HG02970 (cell line): ENCODE results near the gene PCCA.

Experiments used
- ATAC-seq: cut with Tn5 transposase; IDR thresholded peaks from one replicate; pipeline ENCODE4 v1.9.1; 2021; ENCODE audit warnings: mild to moderate bottlenecking, moderate library complexity, moderate number of reproducible peaks; ENCODE audit not compliant: unreplicated experiment, low FRiP score

Gene PCCA

DNA sequence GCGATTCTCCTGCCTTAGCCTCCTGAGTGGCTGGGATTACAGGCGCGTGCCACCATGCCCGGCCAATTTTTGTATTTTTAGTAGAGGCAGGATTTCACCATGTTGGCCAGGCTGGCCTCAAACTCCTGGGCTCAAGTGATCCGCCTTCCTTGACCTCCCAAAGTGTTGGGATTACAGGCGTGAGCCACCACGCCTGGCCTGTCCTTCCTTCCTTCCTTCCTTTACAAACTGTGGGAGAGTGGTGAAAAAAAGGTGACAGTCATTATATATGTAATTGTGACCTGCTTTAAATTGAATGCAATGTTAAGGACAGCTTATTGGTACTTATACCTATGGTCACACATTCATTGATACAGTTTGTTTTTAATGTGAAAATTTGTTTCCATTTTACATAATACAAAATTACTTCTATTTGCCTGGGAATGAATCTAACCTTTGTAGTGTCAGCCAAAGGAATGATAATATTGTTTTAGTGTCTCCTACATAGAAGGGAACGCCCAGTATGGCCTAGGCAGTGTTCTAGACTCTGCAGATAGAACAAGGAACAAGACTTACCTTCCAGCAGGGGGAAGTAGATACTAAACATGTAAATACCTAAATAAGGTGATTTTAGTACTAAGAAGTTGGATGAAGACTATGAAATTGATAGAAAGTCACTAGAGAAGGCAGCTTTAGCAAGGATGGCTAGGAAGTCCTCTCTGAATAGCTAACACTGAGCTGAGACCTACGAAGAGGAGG, 353.4 kb downstream of the PCCA start:
- ATAC-seq: no peak

DNA sequence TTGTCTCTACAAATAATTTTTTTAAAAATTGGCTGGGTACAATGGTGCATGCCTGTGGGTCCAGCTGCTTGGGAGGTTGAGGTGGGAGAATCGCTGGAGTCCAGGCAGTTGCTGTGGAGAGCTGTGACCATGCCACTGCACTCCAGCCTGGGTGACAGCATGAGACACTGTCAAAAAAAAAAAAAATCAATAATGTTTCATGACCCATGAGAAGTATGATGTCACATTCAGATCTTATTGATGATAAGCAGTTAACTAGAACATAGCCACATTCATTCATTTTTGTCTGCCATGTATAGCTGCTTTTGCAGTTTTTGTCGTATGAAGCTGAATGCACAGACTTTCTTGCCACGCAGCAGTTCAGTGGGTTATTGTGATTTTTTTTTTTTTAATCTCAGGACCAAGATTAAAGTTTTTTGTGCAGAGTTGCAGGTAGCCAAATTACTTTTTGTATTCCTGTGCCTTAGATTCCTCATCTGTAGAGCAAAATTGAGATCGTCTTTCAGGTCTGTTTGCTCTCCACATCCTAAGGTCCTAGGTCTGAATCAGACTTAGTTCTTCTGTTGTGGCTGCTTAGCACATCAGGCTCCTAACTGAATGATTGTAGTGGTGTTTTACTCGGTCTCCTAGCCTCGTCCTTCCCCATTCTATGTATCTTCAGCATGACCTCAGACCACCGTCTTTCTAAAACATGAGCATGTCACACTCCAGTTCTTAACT, 354.5 kb downstream of the PCCA start:
- no peak for ATAC-seq

DNA sequence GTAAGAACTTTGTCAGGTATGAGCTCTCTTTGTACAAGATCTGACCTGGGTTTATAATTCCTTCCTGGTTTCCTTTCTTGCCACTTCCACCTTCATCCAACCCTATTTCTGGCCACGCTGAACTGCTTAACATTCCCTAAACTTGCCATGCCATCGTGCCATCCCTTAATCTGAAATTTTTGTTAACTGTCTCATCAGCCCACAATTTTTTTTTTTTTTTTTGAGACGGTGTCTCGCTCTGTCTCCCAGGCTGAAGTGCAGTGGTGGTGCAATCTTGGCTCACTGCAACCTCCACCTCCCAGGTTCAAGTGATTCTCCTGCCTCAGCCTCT, 355.1 kb downstream of the PCCA start:
- no peak for ATAC-seq

DNA sequence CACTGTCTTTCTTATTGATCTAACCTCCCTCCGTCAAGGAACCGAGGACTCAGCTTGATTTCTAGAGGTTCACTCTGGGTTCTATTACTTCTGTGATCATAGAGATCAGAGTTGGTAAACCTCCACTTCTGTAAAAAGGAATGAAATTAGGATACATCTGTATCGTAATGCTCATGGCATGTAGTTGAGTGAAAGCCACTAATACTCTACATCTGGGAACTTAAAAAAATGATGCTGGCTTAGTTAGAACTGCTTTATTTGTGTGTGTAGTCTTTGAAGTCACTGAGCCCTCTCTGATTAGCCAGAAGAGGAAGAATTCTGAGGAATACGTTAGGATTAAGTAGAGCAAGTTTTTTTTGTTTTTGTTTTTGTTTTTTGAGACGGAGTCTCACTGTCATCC, 358.9 kb downstream of the PCCA start:
- no peak for ATAC-seq

DNA sequence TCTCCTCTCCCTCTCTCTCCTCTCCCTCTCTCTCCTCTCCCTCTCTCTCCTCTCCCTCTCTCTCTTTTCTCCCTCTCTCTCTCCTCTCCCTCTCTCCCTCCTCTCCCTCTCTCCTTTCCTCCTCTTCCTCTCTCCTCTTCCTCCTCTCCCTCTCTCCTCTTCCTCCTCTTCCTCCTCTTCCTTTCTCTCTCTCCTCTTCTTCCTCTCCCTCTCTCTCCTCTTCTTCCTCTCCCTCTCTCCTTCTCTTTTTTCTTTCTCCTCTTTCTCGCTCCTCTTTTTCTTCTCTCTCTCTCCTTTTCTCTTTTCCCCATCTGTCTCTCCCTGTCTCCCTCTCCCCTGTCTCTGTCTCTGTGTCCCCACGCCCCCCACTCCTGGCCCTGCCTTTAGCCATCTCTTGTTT, 363.0 kb downstream of the PCCA start:
- no peak for ATAC-seq

DNA sequence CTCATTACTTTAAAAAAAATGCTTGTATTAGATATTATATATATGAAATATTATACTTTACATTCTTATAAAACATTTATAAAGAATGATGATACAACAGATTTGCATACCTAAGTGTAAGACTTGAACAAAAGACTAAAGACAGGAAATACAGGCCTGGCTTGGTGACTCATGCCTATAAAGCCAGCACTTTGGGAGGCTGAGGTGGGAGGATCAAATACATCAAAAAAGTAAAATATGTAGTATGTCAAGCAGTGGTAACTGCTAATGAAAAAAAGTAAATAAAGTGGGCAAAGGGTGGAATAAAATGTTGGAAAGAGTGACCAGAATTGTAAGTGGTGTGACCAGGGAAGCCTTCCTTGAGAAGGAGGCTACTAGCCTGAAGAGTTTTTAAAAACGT, 366.0 kb downstream of the PCCA start:
- ATAC-seq: no peak

DNA sequence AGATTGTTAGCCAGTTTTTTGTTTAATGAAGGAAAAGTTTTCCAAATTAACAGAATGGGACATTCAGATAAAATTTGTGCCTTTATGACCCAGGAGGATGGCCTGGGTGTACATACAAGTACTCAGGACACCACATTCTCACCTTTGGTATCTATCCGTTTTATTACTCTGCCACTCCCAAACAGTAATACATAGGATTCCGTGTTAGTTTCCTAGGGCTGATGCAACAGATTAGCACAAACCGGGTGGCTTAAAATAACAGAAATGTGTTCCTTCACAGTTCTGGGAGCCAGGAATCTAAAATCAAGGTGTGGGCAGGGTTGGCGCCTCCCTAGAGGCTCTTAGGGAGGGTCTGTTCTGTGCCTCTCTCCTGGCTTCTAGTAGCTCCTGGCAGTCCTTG, 369.8 kb downstream of the PCCA start:
- ATAC-seq: no peak

DNA sequence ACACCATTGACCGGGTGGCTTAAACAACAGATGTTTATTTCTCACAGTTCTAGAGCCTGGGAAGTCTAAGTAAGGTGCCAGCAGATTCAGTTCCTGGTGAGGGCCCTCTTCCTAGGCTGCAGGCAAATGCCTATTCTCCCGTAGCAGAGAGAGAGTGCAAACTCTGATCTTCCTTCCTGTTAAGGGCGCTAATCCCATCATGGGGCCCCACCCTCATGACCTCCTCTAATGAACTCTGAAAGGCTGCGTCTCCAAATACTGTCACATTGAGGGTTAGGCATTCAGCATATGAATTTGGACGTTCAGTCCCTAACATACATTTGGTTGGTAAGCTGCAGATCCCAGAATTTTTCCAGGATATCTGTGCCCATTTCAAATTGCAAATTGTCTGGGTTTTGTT, 370.9 kb downstream of the PCCA start:
- no peak for ATAC-seq

DNA sequence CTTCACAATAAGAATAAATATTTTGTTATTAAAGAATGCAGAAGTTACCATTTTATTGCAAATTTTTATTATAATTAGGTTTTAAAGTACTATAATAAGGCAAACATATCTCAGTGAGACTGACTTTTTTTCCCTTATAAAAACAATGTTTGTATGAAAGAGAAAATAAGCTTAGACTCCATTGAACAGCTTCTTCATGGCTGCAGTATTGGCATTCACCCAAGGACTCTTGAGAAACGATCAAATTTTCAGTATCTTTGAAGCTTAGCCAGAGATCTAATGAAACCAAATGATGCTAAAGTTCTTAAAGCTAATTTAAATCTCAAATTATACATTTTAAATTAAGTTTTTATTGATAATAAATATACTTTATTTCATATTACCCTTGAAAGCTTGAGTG, 371.4 kb downstream of the PCCA start:
- no peak for ATAC-seq

DNA sequence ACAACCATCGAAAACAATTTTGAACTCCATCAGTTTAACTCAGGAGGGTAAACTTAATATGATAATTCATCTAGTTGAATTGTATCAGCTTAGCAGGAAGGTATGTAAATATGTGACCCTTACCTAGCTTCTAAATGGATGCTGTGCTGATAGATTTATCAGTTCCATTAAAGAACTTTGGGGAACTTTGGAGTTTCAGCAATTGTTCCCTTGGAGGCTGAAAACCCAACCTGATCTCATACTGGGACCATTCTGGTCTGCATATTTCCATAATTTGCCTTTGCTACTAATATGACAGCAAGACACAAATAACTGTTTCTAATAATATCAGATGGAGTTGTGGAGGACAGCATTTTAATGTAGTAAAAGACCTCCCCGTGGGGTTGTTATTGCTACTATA, 371.9 kb downstream of the PCCA start:
- ATAC-seq: no peak

DNA sequence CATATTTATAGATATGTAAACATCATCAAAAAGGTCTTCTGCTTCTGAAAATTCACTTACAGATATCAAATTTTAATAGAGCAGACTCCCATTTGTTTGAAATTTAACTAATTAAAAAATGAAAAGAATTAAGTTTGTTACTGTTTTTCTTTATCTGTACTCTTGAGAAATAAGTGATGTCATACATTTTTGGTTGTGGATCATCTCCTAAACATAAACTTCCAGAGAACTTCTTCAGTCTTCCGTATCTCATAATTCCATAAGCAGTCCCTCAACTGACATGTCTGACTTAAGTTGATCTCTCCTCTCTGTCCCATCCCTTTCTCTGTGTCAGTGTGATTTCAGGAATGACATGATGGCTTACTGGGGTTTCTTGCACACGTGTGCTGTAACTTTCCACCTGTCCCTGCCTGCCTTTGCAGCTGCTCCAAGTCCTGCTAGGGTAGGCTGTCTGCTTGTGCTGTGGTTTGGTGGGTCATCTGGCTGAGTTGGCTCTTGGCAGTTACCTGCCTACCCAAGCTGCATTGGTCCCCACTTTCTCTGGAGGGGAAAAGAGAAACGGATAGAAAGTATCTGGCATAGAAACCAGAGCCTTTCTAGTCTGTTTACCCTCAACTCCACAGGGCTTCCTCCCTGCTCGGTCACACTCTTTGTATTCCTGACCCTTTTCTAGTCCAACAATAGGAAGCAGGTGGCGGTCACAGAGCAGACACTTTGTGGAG, 372.6 kb downstream of the PCCA start:
- ATAC-seq: no peak

DNA sequence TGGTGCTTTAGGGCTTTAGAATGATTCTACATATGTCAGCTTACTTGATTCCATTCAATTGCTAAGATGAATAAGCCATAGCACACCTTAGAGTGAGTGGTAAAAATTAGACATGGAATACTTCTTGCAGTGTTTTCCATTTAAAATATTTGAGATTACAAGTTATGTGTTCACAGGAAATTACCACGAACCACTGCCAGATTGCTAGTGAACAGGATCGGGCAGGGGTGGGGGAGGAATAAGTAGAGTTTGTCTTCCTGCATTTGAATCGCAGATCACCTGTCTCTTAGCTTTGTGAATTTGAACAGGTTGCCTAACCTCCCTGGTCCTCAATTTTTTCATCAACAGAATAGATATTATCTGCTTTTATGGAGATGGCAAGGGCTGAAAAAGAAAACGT, 375.1 kb downstream of the PCCA start:
- ATAC-seq: no peak

DNA sequence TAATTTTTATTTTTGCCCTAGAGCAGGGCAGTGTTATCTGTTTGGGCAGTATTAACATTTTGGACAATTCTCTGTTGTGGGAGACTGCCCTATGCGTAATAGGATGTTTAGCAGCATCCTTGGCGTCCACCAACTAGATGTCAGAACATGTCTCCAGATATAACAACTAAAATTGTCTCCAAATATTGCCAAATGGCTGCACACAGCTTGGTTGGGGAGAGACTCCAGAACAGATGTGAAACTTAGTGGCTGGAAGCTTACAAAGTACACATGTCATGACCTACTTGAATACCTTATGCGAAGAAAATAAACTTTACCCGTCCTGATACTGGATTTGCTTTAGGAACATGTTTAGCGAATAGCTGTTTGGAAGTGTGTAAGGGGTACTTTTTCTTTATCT, 376.7 kb downstream of the PCCA start:
- no peak for ATAC-seq

DNA sequence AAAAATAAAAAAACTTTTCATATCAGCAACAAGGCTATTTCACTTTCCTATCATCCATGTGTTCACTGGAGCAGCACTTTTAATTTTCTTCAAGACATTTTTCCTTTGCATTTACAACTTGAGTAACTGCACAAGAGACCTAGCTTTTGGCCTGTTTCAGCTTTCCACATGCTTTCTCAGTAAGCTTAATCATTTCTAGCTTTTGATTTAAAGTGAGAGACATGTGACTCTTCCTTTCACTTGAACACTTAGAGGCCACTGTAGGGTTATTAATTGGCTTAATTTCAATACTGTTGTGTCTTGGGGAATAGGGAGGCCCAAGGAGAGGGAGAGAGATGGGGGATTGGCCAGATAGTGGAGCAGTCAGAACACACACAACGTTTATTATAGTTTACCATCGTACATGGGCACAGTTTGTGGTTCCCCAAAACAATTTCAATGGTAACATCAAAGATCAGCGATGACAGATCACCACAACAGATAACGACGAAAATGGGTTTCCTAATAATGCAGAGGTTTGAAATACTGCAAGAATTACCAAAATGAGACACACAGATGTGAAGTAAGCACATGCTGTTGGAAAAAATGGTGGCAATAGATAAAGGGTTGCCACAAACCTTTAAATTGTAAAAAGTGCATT, 382.1 kb downstream of the PCCA start:
- no peak for ATAC-seq

DNA sequence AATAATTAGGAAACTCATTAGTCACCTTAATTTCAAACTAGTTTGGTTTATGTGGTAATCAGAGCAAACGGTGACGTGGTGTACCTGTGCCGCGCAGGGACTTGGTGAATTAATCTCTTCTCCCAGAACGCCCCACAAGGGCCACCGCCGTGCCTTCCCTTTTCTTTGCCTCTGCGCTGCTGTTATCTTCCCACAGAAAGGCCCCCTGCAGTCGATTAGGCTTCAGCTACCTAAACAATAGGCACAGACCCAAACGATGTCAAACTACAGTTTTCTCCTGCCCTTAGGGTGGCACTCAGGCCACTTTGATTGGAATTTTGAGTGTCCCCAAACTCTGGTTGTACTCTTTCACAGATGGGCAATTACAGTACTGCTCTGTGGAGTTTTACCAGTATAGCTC, 384.2 kb downstream of the PCCA start:
- no peak for ATAC-seq

DNA sequence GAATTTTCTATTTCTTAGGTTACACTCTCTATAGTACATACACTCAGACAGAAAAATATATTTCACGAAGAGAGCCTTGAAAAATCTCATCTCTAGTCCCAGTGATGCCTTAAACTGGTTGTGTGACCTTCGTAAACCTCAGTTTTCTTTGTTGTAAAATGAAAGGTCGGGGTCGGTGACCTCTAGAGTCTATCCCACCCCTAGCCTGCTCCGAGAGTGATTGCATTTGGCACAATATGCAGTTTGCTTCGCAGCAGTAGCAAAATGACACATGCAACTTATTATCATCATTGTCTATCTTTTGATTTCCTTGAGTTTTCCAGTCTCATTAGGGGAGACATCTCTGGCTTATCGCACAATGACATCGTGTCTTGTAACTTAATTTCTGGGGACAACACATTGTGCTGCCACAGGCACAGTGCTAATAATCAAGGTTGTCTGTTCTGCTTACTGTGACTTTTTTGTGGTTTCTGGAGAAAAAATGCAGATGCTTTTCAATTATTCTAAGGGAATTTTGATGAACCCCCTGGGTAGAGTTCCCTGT, 384.7 kb downstream of the PCCA start:
- ATAC-seq: no peak

DNA sequence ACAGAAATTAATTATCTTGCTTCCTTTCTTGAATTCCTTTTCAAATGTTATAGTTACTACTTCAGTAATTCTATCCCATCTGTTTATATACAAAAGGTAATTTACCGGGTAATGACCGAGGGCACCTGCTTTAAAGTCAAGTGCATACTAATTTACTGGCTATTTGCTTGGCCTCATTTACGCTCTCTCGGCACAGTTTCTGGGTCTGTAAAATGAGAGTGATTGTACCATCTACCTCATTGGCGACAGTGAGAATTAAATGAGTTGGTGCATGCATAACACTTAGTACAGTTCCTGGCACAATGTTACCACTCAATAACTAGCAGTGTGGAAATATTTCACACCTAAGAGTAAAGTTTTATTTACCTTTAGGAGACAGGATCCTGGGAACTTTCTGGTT, 388.1 kb downstream of the PCCA start:
- ATAC-seq: no peak

DNA sequence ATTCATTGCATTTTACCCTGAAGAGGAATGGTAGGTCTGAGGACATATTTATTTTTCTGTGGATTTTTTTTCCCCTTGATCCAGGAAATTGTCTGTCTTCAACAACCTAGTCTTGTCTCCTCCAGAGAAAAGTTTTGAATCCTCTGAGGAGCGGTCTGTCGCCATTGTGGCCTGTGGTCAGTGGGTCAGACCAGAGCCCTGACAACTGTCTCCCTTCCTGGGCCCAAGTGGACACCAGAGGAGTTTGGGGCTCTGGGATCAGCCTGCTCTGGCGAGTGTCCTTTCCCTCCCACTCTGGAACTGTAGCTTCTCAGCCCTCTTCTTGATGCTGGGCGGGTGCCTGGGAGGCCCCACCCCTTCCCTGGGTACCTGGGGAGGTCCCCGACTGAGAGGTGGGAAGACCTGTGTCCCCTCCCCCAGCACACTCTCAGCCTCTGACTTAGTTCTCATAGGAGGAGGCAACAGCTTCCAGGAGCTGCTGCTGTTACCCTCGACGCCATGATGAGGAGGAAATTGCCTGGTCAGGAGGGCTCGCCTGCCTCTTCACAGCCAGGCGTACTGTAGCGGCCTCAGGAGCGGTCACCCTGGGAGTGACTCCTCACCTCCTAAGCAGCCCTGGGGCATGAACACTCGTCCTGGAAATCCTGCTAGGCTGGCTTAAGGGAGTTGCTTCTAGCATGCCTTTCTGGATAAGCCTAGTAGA, 389.4 kb downstream of the PCCA start:
- ATAC-seq: no peak

DNA sequence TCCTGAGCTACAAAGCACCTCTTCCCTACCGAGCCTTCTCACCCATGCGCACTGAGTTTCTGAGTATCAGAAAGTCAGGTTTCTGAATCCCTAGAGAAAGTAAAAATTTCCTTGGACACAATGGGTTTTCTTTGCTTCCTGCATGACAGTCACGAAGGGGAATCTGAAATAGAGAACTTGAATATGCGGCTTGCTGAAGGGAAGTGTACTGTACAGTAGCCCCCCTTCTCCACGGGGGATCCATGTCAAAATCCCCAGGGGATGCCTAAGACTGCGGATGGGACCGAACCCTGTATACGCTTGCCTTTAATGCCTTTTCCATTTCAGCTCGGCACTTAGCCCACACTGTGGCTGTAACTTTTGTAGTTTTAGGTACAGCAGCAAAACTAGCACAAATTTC, 391.8 kb downstream of the PCCA start:
- ATAC-seq: no peak

DNA sequence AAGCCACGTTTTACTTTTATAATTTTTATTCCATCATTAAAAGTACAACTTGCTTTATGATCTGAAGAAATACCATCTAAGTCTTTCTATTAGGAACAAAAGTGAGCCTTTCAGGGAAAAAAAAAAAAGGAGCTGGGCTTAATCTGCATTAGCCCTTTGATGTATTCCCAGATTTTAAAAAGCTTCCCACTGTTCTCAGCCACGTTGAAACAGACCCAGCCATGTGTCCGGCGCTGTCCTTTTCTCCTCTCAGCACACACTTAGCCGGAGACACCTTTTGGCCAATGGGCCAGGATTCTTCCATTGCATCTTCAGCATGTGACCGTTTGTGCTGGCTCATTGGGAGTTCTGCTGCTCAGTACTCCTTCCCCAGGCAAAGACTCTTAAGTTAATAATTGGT, 394.2 kb downstream of the PCCA start:
- no peak for ATAC-seq
